NCI-H446 treated with DMSO at 0.1 percent for 48 hours (cell line): Measurements from ENCODE around the gene JMJD1C.
A peak's percentile ranks its signal among the peaks of the same experiment; 100 is the strongest.
"Not testable (repeated sequence)": the region's sequence is repeated elsewhere in the genome, so short reads cannot be mapped to it uniquely, and the experiment has no call there.

Experiments used
- DNase-seq: peaks from one replicate; lab custom pipeline; 2025; lab: John Stamatoyannopoulos, UW

JMJD1C gene

DNA sequence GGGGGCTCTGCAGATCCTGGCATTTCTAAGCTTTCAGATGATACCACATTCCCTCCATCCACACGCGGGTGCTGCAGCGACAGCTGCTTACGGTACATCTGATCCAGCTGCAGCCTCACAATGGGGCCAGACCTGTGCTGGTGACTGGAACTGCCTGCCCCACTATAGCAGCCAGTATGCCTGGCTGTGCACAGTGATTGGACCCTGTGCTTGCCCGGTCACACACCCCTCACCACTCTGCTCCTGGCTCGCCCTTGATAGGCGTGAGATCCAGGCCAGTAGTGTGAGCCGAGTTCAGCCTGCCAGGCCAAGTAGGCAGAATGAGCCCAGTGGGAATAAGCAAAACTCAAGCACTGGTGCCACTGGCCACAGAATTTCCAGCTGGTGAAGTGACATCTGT is 167.8 kb downstream of the JMJD1C start:
- no peak for DNase-seq

DNA sequence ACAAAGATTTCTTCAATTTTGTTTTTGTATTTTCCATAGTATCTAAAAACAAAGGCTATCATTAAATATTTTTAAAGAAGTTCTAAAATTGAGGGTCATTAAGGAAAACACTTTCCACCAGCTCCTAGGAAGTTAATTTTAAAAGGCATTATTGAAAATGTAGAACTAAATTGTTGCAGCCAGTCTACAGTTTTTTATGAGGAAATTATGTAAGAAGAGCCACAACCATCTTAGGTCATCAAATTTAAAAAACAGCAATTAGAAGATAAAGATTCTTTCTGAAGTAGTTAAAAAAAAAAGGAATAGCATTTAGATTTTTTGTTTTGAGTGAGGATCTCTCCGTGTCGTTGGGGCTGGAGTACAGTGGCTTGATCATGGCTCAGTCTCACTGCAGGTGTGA is 171.0 kb downstream of the JMJD1C start:
- no peak for DNase-seq

DNA sequence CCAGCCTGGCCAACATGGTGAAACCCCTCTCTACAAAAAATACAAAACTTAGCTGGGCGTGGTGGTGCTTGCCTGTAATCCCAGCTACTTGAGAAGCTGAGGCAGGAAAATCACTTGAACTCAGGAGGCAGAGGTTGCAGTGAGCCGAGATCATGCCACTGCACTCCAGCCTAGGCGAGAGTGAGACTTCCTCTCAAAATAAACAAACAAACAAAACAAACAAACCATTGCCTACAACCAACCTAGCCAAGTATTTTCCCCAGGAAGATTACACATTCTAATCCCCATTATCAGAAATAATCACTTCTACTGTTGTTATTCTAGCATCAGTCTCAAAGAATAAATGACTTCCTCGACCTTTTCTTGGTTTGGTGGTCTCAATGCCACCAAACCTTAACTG is 172.9 kb downstream of the JMJD1C start:
- not testable (repeated sequence) for DNase-seq

DNA sequence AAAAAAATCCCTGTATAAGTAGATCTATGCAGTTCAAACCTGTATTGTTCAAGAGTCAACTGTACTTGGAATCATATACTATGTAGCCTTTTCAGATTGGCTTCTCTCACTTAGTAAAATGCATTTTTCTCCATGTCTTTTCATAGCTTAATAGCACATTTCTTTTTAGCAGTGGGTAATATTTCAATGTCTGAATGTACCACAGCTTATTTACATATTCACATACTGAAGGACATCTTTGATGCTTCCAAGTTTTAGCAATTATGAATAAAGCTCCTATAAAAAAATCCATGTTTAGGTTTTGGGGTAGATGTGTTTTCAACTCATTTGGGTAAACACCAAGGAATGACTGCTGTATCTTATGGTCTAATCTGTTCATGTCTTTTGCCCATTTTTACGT is 177.6 kb downstream of the JMJD1C start:
- no peak for DNase-seq

DNA sequence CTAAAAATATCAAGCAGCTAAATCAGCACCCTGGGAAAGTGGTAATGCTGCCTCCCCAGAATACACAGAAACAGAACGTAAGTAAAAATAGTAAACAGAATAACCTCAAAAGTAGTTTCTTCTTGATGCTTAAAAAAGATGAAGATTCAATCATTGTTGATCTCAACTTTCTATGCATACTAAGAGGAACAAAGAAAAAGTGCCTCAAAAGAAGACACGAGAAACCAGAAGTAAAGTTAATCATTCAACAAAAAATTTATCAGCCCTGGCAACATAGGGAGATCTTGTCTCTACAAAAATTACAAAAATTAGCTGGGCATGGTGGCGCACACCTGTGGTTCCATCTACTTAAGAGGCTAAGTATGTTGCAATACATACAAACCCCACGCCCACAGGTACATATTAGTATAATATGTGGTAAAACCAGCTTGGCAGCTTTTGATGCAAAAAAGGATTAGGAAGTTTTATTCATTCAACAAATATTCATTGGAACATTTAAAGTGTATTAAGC is 179.0 kb downstream of the JMJD1C start:
- no peak for DNase-seq

DNA sequence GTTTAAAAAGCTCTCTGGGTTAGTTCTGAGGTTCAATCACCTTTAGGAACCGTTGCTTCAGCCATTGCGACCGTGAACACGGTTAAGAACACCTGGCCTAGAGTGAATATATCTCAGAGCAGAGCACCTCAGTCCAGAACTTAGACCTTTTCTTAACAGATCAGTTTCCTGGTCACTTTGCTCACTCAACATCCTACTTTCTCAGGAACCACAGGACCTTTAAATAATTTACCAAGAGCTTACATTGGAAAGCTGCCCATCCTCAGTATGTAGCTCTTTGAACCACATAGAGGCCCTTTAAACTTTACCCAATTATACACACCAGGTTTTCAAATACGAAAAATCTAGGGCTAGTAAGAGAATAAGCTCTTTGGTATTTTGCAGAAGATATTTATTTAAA is 179.4 kb downstream of the JMJD1C start:
- no peak for DNase-seq

DNA sequence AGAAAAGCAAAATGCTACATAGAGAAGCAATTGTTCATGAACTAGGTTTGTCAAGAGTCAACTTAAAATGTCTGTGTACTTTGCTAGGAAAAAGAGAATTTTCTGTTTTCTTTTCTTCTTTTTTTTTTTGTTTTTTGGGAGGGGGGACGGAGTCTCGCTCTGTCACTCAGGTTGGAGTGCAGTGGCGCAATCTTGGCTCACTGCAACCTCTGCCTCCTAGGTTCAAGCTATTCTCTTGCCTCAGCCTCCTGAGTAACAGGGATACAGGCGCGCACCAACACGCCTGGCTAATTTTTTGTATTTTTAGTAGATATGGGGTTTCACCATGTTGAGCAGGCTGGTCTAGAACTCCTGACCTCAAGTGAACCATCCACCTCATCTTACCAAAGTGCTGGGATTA is 181.9 kb downstream of the JMJD1C start:
- not testable (repeated sequence) for DNase-seq

DNA sequence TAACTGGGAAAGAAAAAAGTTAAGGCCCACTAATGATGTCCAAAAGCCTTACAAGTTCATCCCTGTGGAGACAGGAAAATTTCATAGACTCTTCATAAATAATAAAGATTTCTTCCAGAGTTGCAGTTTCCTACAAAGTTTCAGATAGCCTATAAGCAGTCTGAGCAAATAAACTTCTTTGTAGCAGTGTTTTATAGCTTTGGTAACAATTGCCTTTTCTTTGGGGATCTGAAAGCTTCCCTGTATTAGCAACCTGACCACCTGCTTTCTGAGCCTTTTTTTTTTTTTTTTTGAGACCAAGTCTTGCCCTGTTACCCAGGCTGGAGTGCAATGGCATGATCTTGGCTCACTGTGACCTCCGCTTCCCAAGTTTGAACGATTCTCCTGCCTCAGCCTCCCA is 182.7 kb downstream of the JMJD1C start:
- DNase-seq, result no peak

DNA sequence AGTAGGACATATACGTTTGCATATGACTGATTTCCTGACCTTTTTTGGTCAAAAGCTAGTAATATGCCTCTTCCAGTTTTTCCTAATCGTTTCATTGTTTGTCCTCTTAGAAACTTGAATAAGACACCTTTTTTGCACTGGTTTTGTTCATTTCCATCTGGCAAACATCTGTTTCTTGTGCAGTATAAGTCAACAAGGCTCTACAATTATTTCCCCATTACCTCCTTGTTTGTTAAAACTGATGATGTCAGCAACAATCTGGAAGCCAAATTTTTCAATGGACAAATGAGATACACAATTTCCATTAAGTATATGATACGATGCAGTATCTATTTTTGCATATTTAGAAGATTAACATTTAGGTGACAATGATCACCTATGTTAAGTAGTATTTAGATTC is 183.8 kb downstream of the JMJD1C start:
- DNase-seq, result no peak

DNA sequence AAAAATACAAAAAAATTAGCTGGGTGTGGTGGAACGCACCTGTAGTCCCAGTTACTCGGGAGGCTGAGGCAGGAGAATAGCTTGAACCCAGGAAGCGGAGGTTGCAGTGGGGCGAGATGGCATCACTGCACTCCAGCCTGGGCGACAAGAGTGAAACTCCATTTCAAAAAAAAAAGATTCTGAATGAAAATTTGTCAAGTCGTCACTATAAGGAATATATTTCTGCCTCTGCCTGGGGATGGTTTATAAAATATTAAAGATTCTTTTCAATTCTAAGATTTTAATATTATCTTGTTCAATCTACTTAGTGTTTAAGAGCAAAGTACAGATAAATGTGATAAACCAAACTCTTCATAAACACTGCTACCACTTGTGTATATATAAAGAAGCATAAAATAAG is 185.4 kb downstream of the JMJD1C start:
- no peak for DNase-seq

DNA sequence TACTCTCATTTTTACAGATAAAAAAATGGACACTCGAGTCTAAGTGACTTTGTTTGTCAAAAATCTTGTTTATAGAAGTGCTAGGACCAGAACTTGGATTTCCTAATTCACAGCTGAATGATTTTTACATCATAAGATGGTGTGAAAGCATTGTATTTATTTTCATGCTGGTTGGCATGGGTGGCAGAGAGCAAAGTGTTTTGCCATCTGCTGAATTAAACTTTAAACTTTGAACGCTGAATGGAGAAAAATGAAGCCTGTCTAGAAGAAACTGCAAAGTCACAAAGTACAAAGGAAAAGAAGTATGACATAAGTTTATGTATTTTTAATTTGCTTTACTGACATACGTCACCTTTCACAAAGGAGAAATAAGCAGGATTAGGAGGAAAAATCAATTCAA is 190.7 kb downstream of the JMJD1C start:
- DNase-seq, result peak; percentile 4

DNA sequence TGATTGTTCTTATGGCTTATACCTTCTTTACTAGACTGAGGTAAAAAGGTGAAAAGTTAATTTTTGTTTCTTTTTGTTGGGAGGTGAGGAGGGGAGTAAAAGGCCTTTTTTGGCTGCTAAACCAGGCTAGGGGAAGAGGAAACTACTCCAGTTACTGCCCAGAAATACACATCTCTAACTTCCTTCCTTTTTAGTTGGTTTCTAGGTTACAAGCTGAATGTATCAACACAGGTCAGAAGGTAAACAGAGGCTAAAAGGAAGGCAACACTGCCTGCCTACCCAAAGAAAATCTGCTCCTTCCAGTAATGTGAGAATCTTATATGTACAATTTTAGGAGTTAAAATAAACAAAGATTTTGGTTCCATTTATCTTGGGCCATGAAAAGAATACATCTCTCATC is 192.2 kb downstream of the JMJD1C start:
- DNase-seq, result no peak

DNA sequence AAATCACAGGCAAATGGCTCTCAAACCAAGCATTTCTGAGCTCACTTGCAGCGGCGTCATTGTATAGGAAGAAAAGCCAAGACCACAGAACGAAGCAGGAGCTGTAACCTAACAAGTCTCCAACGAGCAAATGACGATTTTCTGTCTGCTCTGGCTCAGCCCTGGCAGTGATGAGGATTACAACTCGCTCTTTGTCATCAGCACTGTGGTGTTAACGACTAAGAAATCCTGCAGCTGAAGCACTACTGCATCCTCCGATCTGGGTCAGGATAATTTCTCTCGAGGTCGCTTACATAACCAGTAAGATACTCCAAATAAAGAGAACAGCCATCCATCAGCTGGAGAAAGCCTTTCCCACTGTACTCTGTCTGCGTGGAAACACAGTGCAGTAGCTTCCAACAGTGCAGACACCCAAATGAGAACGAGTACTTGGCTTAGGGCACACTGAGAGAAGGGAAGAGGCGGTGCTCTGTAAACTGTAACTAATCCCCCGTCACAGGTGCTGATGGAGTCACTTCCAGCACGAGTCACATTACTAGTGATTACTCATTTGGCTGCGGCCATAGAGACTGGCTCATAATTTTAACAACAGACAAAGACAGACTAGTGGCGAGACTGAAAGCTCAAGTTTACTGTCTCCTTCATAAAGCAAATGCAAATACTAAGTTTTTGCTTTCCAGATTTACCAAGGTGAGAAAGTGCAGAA is 196.8 kb downstream of the JMJD1C start:
- DNase-seq, result peak; percentile 90

DNA sequence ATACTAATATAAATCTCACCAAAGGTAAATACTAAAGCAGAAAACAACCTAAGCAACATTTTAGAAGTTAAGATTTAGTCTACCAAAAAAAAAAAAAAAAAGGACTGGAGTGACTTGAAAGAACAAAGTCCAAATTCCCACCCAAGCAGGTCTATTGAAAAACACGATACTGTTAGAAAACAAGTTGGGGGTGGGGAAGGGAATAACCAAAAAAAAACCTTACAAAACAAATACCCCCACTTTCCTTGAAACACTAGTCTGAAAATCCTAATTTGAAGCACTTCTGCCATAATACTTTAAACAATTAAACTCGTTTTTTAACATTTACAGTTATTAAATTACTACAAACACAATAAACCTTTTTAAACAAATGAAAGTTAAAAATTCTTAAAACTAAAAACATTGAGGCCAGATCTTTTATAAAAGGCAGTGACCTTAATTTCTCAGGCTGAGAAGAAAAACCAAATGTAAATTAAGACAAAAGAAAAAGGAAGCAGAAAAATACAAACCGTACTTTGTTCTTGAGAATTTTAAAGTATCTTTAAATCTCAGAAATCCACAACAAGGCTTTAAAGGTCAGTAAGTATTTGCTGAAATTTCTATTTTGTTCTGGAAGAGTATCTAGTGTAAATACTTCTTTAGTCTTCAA is 197.5 kb downstream of the JMJD1C start:
- no peak for DNase-seq

DNA sequence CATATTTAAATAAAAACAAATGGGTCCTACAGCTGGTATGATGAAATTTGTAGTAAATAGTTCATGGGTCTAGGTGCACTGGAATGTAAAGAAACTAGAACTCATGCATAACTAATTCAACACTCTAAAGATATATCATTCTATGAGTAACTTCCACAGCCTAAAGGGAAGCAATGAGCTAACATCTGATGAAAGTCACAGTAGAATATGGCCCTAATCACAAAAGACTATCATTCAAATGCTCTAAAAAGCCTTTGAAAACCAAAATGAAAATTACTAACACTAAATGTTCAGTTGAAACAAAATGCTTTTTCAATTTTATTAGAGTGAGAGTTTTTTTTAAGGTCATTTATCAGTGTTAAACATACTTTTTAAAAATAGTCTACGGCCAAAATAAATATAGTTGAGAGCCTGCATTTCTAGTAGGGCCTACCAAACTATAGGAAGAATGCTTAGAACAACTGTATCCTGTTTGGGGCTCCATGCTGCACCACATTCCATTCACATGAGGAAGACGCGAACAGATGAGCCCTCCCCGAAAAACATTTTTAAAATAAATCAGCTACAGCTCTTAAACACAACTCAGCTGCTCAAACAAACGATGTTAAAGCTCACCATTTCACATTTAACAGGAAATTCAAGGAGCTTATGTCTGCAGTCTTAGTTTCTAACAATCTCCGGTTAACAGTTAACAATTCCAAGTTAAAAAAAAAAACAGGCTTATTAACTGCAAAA is 198.2 kb downstream of the JMJD1C start:
- peak; percentile 21 for DNase-seq

DNA sequence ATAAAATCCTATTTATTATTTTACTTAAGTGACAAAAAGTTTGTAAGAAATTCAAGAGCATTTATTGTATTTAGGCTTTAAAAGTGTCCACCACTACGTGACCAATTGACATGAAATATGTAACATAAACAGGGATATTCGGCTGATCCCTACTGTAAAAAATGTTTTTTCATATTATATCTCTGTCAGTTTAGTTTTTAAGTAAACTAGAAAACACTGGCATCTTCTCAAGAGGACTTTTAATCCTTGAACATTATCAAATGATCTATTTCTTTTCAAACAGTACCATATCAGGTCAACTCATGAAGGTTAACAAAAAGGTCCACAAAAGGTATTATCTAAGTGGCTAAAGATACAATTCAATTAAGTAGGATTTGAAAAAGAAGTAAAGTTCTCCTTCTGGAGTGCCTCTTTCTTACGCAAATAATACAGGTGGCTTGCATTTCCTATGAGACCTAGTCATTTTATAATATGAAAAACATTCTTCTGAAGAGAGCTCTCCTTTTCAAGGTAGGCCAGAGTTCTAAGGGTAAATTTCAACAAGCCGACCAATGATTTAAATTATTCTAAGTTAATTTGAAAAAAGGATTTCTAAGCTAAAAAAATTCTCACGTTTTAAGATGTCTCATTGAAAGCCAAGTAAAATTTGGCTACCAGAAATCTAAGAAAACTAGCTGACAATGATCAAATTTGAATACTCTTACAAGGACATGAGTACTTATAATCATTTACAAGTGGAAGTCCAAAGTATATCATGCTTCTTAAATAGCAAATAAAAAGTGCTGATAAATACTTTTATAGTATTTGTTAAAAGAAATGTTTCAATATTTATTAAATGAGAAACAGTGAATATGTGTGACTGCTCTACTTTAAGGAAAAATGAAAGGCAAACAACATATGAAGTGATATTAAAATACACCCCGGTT is 199.1 kb downstream of the JMJD1C start:
- no peak for DNase-seq

DNA sequence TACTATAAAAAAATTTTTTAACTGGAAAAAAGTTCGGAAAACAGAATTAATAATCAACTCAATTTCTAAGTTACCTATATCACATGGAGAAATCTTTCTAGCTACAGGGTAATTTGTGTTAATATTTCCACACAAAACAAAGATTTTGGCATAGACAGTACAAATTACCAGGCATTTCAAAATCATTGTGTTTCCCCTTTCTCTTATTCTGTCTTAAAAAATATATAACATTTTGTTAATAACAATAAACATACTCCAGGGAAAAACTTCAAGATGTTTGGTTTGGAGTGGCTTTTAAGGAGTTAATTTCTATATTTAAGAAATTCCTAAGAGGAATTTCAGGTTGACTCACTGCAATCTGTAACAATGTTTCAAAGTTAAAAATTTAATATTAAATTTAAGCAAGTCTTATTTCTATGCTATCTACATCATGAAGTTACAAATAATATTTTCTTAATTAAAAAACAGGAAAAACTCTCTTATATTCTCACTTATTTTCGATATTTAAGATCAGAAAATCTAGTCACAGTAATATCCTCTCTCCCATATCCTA is 200.0 kb downstream of the JMJD1C start:
- DNase-seq, result no peak

DNA sequence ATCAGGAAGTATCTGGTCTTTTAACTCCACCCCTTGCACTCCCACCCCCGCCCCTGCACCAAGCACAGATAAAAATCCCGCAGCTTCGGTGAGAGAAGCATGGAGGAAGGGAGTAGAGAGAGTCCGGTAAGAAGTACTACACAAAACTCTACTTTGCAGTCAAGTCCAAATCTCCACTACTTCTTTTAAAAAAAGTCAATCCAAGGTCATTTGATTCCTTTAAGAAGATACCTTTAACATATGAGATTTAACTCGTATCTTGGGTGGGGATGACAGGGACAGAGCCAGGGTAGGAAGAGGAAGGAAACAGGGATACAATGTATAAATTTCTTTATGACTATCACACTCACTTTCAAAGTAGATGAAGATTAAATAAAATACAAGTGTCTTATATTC is 200.6 kb downstream of the JMJD1C start:
- peak; percentile 23 for DNase-seq

DNA sequence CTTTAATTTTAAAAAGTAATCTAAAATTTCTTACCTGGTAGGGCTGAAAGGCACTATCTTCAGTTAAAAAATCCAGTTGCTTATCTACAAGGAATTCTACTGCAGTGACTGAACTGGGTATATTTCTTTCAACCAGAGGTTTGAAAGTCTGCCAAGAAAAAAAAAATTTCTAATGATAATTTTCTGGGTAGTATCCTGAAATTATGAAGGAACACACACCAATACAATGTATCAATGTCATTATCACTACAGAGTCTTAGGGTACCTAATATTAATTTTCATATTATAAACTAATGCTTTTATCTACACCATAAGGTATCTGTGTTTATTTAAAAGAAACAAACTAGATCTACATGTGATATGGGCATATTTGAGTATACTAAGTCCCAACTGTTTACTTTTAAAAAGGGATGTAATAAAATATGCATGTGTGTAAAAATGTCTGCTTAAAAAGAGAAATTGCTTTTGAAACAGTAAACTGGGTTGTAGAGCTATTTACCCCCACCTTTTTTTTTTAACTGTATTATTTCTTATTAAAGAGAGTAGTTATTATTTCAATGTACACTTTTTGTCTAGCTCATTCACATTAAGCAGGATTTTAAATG is 201.1 kb downstream of the JMJD1C start:
- no peak for DNase-seq

DNA sequence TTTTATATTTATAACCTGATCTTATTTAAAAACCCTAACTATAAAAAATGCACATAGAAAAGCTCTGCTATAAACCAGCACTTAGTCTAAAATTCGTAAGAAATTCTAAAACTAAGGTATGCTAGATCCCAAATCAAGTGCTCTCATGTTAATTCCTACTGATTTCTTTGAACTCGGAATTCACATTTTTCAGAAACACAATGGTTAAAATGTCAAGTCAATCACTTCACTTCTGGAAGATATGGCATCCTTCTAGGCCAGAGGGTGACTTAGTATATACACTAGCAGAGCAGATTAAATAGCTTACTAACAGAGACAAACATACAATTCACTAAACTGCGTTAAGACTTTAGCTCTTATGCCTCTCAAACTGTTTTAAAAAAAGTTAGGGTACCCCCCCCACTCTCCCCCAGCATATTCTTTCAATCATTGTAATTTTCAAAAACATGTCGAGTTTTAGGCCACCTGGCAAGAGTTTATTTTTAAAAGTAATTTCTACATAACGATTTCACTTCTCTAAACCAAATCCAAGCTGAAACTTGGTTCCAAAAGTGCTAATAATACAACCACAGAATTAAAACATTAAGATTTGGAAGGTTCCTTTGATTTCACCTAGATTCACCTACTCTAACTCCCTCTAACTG is 203.2 kb downstream of the JMJD1C start:
- no peak for DNase-seq

DNA sequence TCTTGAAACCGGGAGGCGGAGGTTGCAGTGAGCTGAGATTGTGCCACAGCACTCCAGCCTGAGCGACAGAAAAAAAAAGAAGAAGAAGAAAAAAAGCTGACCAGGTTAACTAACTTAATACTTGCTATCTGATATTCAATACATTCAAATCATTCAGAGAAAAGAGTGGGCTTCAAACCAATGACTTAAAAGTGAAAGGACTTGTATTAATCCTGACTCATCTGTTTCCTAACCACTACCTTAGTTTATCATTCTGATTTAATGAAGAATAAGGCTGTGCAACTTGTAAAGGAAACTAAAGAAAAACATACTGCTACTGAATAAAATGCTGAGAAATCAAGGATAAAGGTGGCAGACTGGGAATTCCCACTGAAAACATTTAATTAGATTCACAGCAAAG is 204.3 kb downstream of the JMJD1C start:
- no peak for DNase-seq
